GM12892 (cell line): Measurements from ENCODE around the gene LIN7B. TPM values are rescaled to one million over a fixed set of nuclear protein-coding genes. Genes with fewer than 3 reads are reported as not detected.
A peak's percentile ranks its signal among the peaks of the same experiment; 100 is the strongest.
"Not testable (repeated sequence)": the region's sequence is repeated elsewhere in the genome, so short reads cannot be mapped to it uniquely, and the experiment has no call there.

Experiments used
- DNase-seq: peaks from one replicate; pipeline ENCODE4 v3.0.0; 2011; ENCODE audit not compliant: insufficient read length
- FAIRE-seq: peaks from 2 replicates; lab custom pipeline; 2011; peaks lifted over from hg19 to GRCh38; lab: Jason Lieb, UNC
- POLR2A ChIP-seq: IDR thresholded peaks from 2 replicates; pipeline ENCODE4 v1.6.1; 2011; ENCODE audit warnings: low read depth, low read length, control low read depth
- POLR2AphosphoS5 ChIP-seq: IDR thresholded peaks from 2 replicates; pipeline ENCODE4 v1.6.1; 2011; ENCODE audit warnings: low read depth, low read length, control low read depth
- TAF1 ChIP-seq: IDR thresholded peaks from 2 replicates; pipeline ENCODE4 v1.6.1; 2011; ENCODE audit warnings: low read depth, mild to moderate bottlenecking, control low read depth, low read length, borderline replicate concordance
- polyA plus RNA-seq: library from polyadenylated mRNA; unstranded; fragments of >200 nt; gene quantifications from one replicate; pipeline ENCODE4 v1.2.1, GENCODE V29; 2012; ENCODE audit warnings: missing spikeins, inconsistent platforms; ENCODE audit not compliant: missing spikeins

LIN7B gene, protein sequence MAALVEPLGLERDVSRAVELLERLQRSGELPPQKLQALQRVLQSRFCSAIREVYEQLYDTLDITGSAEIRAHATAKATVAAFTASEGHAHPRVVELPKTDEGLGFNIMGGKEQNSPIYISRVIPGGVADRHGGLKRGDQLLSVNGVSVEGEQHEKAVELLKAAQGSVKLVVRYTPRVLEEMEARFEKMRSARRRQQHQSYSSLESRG
- 0.61 TPM for polyA plus RNA-seq

DNA sequence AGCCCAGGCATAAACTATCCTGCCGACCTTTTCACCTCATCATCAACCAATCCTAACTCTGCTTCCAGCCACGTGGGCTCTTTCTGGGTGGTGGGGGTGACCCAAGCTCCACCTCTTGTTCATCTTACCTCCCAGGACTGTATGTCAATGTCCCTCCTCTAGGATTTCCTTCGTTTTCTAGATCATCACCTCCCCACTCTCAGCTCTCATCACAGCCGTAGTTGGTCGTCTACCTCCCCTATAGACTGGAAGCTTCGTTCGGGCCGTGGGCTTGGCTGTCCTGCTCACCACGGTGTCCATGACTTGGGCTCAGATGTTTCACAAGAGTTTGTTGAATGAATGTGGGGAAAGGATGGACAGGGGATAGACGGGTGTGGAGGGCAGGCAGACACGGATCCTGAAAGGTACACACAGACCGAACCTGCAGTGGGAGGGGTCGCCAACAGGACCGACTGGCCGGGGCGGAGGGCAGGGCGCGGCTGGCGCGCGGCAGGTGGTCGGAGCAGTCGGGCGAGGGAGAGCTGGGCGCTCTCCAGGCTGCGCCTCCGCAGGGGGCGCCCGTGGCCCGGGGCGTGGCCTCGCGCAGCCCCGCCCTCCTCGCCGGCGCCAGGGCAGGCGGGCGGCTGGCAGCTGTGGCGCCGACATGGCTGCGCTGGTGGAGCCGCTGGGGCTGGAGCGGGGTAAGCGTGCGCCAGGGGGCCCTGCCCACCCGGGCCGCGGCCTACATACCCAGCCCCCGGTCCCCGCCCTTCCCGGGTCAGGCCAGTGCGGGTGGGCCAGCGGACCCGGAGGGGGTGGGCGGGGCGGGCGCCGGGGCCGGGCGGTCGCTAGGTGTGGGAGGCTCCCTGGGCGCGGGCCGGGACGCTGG is at the start of gene LIN7B:
LIN7B (plus strand) TSS at position 609 of the 868 bp plus-strand sequence; CDS start at position 644, 35 bp downstream.
- peak; percentile 93 for DNase-seq
- FAIRE-seq = peak; percentile 78
- no peak for TF ChIP-seq POLR2A
- TF ChIP-seq POLR2AphosphoS5 = no peak
- TF ChIP-seq TAF1 = no peak

DNA sequence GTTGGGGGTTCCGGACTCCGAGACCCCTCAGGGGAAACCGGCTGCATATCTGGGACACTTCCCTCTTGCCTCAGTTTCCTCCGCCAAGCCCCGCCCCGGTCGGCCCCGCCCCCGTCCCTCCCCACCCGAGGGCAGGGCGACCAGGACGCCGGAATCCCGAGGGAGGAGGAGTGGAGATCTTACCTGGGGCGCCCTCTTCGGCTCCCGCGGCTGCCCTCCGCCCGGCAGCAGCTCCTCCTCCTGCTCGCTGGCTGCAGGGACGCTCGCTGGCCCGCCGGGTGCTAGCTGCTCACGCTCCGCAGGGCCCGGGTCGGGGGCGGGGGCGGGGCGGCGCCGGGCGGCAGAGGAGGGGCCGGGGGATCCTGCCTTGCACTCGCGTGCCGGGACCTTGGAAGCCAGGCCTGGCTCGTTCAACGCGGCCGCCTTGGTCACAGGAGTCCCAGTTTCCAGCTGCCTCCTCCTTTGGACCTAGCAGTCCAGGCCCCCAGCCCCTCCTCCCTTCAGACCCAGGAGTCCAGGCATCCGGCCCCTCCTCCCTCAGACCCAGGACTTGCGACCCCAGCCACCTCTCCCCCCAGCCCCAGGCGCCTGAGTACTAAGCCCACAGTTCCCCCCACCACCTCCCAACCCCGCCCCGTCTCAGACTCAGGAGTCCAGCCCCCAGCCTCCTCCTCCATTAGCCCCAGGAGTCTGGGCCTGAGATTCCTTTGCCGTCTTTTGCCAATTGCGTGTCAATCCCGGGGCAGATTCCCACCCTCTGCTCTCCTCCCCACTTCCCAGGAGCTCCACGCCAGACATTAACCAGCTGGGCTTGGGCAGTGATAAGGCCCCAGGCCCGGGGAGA is 49.2 kb upstream of the LIN7B start, which contains the start of gene NTF4:
NTF4 (minus strand) TSS at position 51 of the 844 bp plus-strand sequence. CDS start 2,821 bp downstream, outside the sequence.
- TF ChIP-seq TAF1 = no peak
- no peak for TF ChIP-seq POLR2AphosphoS5
- no peak for TF ChIP-seq POLR2A
- no peak for FAIRE-seq
- DNase-seq = no peak

DNA sequence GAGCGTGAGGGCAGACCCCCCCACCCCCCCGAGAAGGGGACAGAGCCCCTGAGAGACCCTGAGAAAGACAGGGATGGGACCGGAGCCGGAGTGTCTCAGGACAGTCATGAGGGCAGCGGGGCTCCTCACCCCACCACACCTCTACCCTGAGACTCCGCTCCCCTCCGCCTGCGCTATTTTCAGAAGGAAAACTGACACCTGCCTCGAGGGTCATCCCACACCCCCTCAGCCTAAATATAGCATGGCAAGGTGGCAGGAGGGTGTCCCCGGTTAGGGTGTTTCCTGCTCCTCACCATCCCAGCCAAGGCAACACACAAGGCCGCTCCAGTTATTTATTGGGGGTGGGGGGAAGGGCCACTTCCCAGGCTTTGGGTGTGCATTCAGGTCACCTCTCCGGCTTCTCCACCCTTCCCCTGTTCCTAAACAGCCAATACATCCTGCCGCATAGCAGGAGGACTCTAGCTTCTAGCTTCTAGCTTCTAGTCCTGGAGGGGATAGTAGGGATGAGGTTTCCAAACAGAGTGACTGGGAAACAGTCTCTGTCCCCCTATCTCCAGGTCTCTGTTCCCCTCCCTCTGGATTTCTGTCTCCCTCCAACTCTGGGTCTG is 48.2 kb upstream of the LIN7B start:
- FAIRE-seq (no peak), DNase-seq (no peak)
- TF ChIP-seq TAF1 = no peak
- TF ChIP-seq POLR2A = no peak
- TF ChIP-seq POLR2AphosphoS5 = no peak

DNA sequence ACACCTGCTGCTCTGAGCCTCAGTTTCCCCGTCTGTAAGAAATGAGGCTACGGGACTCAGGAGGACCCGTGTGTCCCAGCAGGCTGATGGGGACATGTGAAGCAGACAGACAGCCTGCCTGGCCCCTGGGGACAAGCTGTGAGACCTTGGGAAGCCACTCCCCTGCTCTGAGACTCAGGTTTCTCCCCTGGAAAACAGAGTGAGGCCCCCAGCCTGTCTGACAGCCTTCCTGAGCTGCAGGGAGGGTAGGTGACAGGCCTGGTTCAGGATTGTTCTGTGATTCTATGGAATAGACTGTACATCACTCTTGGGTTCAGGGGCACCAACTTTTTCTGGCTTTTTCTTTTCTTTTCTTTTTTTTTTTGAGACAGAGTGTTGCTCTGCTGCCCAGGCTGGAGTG is 46.6 kb upstream of the LIN7B start:
- FAIRE-seq = no peak
- no peak for DNase-seq
- TF ChIP-seq POLR2A (no peak), TAF1 (no peak), POLR2AphosphoS5 (no peak)

DNA sequence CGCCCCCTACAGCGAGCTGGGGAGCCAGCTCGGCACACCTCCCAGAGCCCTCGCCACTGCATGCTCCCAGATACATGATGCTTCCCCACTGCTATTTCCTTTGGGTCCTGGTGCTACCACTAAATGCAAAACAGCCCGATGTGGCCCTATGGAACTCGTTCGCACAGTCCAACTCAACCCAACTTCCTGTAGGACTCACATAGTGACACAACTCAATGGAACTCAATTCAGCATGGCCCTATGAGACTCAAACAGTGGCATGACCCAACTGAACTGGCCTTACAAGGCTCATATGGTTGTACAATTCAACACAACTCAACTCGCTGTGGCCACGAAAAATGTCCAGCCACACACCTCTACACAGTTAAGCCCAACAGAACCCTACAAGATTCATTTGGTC is 45.1 kb upstream of the LIN7B start:
- no peak for FAIRE-seq
- no peak for DNase-seq
- TF ChIP-seq POLR2A = no peak
- no peak for TF ChIP-seq POLR2AphosphoS5
- no peak for TF ChIP-seq TAF1

DNA sequence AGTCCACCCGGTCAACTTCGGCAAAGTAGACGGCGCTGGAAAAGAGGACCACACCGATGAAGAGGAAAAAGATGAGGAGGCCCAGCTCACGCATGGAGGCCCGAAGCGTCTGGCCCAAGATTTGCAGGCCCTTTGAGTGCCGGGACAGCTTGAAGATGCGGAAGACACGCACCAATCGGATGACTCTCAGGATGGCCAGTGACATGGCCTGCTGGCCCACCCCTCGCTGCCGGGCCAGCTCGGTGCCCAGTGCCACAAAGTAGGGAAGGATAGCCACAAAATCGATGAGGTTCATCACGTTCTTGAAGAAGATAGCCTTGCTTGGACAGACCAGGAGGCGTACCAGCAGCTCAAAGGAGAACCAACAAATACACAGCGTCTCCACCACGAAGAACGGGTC is 43.8 kb upstream of the LIN7B start:
- TF ChIP-seq POLR2AphosphoS5 (no peak), POLR2A (no peak), TAF1 (no peak)
- DNase-seq (no peak), FAIRE-seq (no peak)

DNA sequence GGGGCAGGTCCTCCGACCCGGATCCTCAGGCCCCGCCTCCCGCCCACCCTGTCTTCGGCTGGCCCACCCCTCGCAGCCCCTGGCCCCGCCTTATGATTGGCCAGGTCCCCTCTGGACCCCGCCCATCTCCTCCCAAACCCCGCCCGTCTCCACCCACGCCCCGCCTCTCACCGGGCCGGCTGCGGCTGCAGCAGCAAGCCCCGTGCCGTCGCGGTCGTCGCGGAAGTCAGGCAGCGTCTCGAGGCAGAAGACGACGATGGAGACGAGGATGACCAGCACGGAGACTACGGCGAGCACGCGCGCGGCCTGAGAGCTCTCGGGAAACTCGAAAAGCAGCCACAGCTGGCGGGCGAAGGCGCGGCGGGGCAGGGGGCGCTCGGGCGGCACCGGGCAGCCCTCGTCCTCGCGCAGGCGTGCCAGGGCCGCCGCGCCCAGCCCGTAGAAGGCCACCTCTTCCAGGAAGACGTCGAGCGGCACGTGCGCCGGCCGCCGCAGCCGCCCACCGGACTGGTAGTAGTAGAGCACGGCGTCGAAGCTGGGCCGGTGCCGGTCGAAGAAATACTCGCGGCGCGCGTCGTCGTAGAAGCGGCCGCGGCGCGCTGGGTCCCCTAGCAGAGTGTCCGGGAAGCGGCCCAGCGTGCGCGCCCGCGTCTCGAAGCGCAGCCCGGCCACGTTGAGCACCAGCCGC is 42.2 kb upstream of the LIN7B start:
- no peak for FAIRE-seq

DNA sequence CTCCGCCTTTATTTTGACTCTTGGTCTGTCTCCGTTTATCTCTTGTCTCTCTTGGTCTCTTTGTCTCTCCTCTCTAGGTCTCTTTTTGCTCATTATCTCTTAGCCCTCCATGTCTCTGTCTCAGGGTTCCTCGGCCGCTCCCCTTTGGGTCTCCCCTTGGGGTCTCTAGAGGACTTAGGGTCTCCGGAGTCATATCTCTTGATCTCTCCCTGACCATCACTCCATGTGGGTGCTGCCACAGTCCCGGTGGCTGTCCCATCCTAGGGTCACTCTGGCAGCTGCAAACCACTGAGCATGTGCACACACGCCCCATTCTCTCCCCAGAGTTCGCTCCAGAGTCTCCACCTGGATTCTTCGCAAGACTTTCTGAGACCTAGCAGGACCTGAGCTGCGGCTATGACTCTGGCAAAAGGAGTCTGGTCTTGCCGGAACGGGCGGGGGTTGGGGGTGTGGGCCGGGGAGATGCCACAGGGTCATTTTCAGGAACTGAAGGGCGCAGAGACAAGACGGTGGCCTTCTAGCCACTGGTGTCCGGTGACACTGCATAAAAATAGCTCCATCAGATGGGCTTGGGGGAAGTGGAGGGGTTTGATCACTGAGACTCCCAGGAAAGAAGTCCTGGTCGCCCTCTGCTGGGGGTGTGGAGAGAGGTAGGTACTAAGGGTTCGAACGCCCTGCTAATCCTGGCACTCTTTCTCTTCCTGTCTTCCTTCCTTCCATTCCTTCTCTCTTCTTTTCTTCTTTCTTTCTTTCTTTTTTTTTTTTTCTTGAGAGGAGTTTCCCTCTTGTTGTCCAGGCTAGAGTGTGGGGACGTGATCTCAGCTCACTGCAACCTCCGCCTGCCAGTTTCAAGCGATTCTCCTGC is 40.4 kb upstream of the LIN7B start:
- DNase-seq (no peak), FAIRE-seq (no peak)
- TF ChIP-seq POLR2A = no peak
- TF ChIP-seq TAF1 = no peak
- TF ChIP-seq POLR2AphosphoS5 = no peak

More for the DNA sequence above, 42.2 kb upstream of the LIN7B start:
- DNase-seq = no peak
- TF ChIP-seq POLR2AphosphoS5 (no peak), TAF1 (no peak), POLR2A (no peak)

DNA sequence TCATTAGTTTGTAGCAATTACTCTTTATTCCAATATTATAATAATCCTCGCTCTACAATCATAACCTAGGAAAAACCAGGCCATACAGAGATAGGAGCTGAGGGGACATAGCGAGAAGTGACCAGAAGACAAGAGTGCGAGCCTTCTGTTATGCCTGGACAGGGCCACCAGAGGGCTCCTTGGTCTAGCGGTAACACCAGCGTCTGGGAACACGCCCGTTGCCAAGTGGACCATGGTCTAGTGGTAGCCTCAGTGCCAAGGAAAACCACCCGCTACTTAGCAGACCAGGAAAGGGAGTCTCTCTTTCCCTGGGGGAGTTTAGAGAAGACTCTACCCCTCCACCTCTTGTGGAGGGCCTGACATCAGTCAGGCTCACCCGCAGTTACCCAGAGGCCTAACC is 39.3 kb upstream of the LIN7B start:
- not testable (repeated sequence) for FAIRE-seq, DNase-seq
